Measurements from ENCODE around the gene SMYD3.

DNA sequence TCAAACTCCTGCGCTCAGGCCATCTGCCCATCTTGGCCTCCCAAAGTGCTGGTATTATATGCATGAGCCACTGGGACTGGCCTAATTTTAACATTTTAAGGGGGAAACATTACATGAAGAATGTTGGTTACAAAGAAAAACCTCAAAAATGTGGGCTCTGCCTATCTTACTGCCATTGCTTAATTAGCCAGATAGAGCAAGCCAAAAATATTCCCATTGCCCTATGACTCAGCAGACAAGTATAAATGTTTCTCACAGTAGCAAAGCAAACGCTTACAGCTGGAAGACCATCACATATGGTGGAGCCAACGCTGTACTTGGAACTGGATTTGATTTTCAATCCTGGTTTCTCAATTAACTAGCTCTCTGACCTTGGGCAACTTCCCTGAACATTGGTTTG, 502.0 kb downstream of the SMYD3 start:
- TF ChIP-seq EZH2 (IDR thresholded peaks at IDR 0.05; ENCODE audit: low read depth) = no peak
- TF ChIP-seq, protein P1, sequence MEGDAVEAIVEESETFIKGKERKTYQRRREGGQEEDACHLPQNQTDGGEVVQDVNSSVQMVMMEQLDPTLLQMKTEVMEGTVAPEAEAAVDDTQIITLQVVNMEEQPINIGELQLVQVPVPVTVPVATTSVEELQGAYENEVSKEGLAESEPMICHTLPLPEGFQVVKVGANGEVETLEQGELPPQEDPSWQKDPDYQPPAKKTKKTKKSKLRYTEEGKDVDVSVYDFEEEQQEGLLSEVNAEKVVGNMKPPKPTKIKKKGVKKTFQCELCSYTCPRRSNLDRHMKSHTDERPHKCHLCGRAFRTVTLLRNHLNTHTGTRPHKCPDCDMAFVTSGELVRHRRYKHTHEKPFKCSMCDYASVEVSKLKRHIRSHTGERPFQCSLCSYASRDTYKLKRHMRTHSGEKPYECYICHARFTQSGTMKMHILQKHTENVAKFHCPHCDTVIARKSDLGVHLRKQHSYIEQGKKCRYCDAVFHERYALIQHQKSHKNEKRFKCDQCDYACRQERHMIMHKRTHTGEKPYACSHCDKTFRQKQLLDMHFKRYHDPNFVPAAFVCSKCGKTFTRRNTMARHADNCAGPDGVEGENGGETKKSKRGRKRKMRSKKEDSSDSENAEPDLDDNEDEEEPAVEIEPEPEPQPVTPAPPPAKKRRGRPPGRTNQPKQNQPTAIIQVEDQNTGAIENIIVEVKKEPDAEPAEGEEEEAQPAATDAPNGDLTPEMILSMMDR (conservative IDR thresholded peaks at IDR 0.05) = no peak
